IPS-NIHi11 (cell line): ENCODE measurements around the gene INPP5E.
"Not testable (repeated sequence)": the region's sequence is repeated elsewhere in the genome, so short reads cannot be mapped to it uniquely, and the experiment has no call there.

Source experiments
- DNase-seq: peaks from one replicate; pipeline ENCODE4 v3.0.0; 2012; ENCODE audit warnings: mixed read lengths, low spot score

The INPP5E gene

DNA sequence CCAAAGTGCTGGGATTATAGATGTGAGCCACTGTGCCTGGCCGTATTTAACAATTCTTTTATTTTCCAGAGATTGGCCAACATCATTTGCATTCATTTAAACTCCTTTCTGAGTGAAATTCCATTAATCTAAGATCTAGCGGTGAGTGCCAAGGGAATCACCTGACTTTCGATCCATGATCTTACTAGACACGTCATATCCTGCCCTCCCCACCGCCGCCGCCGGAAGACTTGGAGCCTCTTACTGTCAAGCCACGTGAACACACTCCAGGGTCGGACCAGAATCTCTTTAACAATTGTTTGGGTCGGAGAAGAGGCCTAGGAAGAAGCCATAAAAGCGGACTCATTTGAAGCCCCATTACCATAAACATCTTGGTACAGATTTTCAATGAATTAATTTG, 12.9 kb downstream of the INPP5E start:
- no peak for DNase-seq

DNA sequence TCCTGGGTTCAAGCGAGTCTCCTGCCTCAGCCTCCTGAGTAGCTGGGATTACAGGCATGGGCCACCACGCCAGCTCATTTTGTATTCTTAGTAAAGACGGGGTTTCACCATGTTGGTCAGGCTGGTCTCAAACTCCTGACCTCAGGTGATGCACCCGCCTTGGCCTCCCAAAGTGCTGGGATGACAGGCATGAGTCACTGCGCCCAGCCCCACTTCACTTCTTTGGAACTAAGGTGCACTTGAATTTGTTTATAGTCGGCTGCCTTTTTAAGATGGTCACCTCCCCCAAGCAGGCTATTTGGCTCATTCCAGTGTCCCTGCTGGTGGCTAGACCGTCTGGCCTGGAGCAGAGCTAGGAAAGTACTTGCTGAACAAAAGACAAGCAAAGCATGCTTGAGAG, 14.3 kb downstream of the INPP5E start:
- DNase-seq, result not testable (repeated sequence)

DNA sequence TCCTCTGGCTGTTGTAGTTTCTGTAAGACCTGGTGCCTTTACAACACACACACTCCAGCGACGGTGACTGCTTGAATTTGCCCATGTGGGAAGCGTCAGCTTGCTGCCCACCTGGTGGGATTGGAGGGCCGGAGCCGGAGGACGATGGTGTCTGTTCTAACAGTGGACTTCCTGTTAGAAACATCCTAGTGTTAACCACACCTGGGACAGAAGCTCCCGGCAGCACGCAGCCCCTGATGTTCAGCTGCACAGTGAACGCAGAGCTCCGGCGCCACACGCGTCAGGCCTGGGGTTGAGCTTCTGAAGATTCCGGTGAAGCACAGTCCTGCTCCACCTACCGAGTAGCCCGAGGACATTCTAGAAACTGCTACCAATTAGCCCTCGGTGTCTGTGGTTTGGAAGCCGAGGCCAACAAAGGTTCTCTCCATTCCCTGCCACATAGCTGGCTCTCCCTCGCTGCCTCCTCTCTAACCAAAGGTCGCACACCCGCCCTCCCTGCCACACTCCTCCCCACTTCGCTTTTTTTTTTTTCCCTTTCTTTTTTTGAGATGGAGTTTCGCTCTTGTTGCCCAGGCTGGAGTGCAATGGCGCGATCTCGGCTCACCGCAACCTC, 14.8 kb downstream of the INPP5E start:
- DNase-seq, result no peak

DNA sequence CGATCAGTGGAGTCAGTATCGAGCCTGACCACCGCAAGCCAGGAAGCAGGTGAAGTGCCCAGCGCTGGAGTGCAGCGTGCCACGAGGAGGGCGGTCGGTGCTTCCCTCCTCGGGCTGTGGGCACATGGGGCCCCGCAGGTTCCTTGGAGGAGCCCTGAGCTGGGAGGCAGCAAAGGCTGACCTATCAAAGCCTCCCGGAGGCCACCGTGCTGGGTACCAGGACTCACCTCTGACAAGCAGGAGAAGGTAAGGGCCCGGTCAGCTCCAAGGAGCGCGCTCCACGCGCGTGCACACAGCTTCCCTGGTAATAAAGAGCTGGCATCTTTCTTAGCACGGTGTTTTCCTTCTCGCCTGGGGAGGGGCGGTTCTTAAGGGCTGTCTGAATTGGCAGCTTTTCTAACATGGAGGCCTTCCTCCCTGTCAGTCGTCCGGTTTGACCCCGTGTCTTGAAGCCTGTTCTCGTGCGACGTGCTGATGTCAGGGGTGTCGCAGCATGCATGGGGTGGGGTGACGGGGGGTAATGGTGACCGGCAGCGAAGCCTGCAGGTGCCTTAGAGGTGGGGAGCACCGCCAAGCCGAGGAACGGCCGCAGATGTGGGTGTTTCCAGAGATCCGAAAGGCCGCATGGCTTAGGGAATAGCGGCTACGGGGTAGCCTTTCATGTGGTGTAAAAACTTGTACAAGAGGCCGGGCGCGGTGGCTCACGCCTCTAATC, 16.1 kb downstream of the INPP5E start:
- no peak for DNase-seq

DNA sequence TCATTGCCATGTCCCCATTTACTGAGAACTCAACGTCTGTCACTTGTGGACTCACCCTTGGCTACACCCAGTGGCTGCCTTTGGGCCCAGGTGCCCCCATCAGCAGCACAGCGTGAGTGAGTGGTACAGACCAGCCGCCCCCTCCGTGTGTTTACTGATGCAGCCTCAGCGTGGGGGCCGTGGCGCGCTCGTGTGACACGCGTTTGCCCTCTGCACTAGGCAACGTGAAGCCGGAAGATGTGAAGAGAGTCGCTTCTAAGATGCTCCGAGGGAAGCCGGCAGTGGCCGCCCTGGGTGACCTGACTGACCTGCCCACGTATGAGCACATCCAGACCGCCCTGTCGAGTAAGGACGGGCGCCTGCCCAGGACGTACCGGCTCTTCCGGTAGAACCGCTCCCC, 16.8 kb downstream of the INPP5E start:
- DNase-seq, result no peak

DNA sequence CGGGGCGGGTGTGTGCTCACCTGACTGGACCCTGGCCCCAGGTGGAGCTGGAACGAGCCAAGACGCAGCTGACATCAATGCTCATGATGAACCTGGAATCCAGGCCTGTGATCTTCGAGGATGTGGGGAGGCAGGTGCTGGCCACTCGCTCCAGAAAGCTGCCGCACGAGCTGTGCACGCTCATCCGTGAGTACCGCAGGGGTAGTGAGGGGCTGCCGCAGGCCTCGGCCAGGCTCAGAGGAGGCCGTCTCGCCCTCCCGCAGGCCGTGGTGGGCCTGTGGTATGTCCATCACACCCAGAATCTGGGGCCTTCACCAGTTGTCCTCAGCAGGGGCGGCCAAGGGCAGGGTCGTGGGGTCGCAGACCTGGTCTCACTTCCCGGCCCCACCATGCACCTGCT, 17.9 kb downstream of the INPP5E start:
- DNase-seq, result no peak

DNA sequence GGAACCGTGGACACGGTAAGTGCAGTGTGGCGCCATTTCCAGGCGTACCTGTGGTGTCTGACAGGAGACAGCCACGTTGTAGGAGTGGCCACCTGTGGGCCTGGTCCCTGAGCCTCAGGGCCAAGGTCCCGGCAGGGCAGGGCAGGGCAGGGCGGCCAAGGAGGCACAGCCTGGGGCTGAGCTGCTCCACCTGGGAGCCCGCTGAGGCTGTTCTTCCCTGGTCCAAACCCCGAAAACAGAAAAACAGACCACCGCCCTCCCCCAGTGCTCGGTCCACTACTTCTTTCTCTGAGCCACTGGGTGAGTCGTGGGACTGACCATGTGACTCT, 20.6 kb downstream of the INPP5E start:
- DNase-seq, result no peak

DNA sequence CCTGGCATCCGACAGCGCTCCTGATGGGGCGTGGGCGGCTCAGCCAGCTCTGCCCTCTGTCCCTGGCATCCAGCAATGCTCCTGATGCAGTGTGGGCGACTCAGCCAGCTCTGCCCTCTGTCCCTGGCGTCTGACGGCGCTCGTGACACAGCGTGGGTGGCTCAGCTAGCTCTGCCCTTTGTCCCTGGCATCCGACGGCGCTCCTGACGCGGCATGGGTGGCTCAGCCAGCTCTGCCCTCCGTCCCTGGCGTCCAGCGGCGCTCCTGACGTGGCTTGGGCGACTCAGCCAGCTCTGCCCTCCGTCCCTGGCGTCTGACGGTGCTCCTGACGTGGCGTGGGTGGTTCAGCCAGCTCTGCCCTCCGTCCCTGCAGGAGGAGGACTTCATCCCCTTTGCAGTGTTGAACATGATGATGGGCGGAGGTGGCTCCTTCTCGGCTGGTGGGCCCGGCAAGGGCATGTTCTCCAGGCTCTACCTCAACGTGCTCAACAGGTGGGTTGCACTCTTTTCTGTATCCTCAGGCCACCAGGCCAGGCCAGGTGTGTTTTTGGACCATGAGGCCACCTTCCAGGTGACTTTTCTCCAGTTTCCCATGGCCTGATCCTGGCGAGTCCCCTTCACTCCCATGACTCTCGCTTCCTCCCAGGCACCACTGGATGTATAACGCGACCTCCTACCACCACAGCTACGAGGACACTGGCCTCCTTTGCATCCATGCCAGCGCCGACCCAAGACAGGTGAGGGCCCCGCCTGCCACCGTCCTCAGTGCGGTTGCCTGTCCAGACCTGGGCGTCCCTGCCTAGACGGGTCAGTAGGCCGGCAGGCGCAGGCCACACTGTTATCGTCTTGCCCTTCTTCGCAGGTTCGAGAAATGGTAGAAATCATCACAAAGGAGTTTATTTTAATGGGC, 21.2 kb downstream of the INPP5E start:
- no peak for DNase-seq

DNA sequence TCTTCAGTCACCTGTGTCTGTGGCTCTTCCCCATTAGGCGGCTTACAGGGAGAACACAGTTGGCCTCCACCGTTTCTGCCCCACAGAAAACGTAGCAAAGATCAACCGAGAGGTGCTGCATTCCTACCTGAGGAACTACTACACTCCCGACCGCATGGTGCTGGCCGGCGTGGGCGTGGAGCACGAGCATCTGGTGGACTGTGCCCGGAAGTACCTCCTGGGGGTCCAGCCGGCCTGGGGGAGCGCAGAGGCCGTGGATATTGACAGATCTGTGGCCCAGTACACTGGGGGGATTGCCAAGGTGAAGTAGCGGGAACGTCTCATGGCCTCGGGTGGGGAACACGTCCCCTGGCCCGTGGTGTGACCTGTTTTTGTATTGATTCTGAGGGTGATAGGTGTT, 22.7 kb downstream of the INPP5E start:
- DNase-seq, result no peak

DNA sequence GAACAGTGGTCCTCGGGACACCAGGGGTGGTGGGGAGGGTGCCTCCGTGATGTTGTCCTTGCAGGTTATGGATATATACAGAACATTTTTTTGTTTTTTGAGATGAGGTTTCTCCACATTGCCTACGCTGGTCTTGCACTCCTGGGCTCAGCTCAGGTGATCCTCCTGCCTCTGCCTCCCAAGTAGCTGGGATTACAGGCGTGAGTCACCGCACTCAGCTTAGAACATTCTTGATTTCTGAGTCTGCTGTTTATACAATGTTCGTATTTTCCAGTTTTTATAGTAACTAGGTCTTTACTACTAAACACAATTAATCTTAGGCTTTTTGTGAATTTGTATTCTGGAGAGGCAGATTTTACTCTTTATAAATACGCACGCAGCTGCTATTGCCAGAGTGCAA, 23.2 kb downstream of the INPP5E start:
- no peak for DNase-seq

DNA sequence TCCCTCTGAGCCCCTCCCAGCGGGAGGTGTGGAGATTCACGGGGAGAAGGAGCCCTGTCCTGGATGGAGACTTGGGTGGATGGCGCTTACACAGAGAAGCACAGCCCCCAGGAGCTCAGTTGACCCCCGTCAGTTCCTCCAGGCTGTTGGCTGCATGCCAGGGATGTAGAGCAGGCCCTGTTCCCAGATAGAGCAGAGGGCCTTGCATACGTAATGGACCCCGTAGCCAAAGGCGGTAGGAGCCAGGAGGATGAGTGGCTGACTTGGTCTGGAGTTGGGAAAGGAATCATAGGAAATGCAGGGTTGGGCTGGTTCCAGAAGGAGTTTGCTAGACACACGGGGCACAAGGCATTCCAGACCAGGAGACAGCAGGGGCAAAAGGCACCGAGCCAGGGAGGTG, 26.7 kb downstream of the INPP5E start:
- no peak for DNase-seq

DNA sequence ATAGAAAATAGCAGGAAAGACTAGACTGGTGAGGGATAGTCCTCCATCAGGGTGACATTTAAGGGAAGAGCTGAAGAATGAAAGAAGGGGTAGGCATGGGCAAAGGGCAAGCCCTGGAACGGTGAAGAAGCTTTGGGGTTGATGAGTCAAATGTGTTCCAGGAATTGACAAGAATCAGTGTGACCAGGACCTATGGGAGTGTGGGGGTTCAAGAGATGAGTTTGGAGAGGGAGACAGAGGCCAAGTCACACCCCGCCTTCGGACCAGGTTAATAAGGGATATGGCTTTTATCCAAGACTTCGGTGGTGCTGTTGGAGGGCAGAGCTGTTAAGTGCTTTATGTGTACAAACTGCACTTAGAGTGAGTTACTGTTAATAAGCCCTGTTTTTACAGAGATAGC, 28.3 kb downstream of the INPP5E start:
- DNase-seq, result no peak

DNA sequence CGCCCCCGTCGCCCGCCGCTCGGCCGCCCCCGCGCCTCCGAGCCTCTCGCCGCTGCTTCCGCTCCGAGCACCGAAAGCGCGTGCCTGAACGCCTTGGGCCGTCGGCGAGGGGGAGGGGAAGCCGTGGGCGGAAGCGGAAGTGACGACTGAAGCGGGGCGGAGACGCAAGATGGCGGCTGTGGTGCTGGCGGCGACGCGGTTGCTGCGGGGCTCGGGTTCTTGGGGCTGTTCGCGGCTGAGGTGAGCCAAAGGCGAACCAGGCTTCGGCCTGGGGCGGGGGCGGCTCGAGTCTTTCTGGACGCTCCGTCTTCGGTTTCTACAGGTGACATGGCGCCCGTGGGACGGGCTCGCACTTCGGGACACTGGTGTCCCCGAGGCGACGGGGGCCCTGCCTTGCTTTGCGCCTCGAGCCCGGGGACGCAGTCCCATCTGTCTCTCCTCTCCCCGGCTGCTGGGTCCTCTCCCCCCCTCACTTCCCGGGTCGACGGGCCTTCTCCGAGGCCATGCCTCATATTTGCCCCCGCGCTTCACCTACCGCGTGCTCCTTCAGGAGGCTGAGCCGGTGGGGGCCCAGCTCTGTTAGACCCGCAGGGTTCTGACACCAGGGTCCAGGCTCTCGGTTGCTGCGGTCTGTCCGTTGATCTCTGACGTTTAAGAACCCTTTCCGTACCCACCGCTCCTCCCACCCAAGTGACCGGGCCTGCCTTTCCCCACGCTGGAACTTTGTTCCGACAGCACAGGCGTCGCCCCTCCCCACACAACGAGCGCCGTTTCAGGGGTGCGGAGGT, 29.0 kb downstream of the INPP5E start, which contains the start of the genes ENTR1 and PMPCA:
TSS of gene ENTR1 (minus strand) at position 115 of the 788 bp plus-strand sequence. CDS start 217 bp downstream, outside the sequence.
TSS of gene PMPCA (plus strand) at position 159 of the 788 bp plus-strand sequence. CDS start at position 170, 11 bp downstream.
- peak; percentile 100 for DNase-seq

DNA sequence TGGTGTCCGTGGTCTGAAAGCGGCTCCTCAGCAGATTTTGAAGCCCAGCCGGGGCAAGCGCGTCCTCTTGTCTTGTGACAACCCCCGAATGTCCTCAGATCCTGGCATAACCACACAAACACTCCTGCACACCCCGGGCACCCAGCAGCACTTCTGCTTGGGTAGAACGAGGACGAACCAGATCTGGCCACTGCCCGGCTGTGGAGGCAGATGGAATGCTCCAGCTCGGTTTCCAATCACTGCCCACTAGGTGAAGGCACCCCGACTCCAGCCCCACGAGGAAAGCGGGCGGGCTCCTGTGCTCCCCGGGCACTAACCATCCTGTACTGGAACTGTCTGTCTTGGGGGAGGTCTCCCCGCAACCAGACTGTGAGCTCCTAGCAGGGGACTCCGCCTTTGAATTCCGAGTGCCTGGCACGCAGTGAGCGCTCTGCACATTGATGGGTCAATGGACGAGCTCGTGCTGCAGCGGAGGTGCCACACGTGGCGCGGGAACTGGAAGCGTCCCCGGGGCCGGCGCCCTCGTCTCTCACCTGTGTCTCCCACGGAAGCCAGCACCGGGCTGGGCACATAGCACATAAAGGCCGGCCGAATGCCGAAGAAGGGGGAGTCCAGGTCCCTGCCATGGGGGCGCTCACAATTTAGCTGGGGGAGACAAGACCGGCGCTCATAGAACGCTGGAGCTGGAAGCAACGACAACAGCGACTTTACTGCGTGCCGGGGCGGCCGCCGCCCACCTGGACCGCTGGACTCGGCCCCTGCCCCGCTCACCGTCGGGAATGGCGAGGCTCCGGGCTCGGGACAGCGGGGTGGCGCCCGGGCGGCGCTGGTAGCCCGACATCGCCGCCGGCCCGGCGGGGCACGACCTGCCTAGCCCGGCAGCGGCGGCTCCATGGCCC, 29.8 kb downstream of the INPP5E start:
- DNase-seq, result peak; percentile 70

DNA sequence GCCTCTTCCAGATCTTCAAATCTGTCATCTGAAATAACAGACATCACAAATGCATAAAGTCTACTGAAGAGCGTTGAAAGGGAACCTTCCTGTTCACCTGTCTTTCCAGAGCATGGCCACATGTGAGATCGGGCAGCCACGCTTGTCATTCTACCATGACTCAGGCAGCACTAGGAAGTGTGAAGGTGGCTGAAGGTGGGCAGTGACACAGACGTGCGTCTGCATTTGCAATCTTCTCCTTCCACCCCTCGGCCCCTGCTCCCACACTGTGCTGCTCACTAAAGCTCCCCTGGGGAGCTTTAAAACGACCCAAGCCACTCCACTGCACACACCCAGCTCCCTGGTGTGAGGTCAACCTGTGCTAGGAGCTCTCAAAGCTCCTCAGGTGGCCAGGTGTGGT, 31.7 kb downstream of the INPP5E start:
- no peak for DNase-seq

DNA sequence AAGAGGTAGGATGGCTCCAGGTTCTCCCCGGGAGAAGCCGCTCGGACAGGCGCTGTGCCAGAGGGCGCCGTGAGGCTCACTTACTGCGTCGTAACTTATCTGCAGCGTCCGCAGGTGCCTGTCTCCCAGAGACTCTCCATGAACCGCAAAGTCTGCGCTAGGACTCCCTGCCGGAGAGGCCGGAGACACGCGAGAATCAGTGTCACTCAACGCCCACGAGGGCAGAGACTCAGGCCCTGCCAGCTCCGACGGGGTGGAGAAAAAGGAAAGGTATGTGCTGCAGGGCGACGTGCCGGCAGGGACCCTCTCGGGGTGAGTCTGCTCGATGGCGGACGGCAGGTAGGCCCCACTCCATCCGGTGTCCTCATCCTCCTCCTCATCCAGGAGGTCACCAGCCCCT, 32.6 kb downstream of the INPP5E start:
- not testable (repeated sequence) for DNase-seq

DNA sequence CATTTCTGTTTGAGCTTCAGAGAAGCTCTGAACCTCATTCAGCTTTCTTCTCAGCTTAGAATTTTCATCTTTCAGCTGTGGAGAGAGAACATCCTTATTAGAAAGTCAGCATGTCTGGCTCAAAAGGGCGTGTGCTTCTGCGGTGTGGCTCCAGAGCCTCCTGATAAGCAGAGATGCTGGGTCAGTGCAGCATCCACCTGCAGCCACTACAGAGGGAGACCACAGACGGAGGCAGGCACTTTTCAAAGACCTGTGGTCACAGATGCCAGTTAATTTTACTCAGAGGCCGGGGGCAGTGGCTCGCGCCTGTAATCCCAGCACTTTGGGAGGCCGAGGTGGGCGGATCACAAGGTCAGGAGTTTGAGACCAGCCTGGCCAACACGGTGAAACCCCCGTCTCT, 33.7 kb downstream of the INPP5E start:
- not testable (repeated sequence) for DNase-seq

DNA sequence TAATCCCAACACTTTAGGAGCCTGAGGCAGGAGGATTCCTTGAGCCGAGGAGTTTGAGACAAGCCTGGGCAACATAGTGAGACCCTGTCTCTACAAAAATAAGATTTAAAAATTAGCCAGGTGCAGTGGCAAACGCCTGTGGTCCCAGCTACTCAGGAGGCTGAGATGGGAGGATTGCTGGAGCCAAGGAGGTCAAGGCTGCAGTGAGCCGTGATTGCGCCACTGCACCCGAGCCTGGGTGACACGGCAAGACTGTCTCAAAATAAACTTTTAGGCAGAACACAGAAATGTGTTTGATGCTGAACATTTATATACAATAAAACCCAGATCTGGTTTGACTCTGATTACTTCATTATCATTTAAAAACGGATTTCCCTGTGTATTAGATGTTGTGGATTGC, 34.2 kb downstream of the INPP5E start:
- no peak for DNase-seq

DNA sequence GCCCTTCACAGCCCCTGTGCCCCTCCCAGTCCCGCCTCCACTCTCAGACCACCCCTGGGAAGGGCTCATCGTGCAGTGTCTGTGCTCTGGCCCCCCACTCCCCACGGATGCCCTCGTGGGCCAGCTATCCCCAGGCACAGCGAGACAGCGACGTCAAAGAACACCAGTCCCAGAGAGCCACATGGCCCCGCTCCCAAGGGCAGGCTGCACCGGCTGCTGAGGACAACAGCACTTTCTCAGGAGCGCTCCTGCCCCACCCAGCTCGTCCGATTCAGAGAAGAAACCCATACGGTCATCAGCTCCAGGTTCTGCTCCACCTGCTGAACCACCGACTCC, 34.9 kb downstream of the INPP5E start:
- no peak for DNase-seq

DNA sequence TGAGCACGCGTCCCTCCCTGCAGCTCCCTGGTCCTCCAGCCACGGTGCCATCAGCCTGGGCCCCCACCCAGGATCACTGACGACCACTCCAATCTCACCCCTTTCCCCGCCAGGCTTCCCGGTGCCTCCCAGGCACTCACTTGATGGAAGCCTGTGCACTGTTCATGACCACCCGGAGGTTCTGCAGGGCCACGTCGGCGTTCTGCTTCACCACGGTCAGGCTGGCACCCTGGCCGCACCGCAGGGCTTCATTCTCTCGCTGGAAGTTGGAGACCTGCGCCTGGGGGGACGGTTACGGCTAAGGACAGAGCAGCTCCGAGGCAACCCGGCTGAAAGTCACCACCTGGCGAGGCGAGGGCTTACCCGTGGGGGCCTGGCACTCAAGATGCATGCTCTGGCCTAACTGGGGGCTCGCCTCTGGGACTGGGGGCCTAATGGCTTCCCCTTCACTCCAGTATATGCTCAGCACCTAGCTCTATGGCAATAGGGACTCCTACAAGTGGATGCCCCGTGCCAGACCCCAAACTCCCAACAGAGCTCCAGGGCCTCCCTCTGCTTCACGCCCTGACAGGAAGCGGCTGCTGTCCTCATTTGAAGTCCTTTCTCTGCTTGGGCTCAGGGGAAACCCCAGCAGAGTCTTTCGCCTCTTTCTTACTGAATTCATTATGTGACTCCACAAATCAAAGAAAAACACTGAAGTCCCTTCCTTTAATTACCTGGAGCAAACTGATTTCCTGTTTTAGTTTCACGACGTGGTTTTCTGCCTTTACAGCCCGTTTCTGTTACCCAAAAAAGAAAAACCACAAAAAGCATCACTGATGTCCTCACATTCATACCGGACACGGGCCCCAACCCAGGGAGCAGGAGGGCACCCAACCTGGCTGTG, 35.5 kb downstream of the INPP5E start:
- DNase-seq, result no peak
